ENCODE results near the gene NKX2-2.

Gene NKX2-2

DNA sequence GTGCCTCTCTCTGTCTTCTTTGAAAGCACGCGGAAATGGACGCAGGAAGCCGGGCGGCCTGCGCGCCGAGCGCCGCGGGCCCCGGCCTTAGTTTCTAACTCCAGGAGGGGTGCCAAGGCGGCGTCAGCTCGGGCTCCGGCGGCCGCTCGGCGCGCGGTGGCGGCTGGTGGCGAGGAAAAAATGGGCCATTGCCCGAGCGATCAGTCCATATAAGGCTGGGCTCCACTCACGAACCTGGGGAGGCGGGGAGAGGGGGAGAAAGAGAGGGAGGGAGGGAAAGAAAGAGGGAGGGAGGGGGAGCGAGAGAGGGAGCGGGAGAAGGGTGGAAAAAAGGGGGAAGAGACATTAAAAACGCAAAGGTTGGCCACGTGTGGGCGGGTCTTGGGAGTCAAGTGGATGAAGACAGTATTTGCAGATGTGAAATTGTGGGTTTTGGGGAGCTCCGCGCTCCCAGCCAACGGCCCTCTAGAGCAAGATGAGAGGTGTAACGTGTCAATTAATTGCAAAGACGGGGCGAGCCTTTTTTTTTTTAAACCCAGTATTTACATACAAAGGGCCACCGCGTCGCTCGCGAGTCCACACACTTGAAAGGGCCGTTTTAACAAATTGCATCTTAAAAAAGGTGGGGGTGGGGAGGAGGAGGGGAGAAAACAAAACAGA, at the start of gene NKX2-2:
Gene NKX2-2, minus strand, starts transcription at position 184 of the 660 bp plus-strand sequence. CDS start 395 bp downstream, outside the sequence.
- no peak for DNase-seq

DNA sequence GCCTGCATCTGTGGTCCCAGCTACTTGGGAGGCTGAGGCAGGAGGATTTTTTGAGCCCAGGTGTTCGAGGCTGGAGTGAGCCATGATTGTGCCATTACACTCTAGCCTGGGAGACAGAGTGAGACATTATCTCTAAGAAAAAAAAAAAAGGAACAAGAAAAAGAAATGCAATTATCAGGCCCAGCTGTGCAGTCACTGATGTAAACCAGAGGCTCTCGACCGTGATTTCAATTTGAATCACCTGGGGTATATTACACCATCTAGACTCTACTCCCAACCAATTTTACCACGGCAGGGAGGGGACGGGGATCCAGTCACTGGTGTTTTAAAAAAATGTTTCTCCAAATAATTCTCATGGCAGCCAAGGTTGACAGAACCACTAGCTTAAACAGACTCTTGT, 48.8 kb upstream of the NKX2-2 start:
- DNase-seq: no peak

DNA sequence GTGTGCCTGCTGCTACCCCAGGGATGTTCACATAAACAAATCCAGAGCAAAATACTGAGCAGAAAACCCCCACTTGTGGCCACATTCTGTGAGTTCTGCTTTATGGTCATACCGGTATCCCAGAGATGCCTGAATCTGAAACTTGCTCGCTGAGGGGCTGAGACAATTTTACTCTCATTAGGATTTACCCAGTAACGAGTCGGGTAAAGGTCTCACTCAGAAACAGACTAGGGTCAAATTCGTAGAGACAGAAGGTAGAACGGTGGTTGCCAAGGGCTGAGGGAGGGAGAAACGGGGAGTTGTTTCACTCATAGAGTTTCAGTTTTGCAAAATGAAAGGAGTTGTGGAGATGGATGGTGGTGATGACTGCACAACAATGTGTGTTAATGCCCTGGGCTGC, 45.4 kb upstream of the NKX2-2 start:
- peak; percentile 10 to 30 for DNase-seq

DNA sequence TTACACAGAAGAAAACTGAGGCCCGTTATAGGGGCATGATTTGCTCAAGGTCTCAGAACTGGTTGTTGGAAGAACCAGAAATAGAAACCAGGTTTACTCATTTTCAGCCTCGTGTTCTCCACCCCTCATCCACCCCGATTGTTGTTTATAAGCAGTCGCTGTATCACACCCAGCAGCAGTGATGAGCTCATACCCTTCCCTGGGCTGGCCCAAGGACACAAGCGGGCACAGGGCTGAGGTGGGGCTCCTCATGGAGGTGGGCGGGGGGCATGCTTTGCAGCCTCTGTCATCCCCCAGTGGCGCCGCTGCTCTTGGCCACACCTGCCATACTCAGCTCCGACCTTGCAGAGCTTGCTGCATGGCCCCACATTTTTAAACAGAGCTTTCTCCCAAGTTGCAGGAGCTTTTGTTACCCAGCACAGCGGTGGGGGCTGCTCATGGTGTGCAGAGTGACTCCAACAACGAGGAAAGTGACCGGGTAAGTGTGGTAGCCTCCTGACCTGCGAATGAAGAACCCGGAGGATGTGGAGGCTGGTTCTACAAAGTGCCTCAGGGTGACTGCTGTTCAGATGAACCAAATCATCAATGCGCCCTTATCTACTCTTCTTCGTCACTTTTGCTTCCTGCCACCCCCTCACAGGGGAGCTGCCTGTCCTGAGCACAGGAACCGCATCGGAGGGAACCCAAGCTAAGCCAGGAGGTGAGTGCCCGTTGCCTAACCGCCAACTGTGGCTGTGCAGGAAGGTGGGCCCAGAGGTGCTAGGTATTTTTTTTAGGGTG, 43.6 kb upstream of the NKX2-2 start:
- DNase-seq: peak; percentile 15 to 44

DNA sequence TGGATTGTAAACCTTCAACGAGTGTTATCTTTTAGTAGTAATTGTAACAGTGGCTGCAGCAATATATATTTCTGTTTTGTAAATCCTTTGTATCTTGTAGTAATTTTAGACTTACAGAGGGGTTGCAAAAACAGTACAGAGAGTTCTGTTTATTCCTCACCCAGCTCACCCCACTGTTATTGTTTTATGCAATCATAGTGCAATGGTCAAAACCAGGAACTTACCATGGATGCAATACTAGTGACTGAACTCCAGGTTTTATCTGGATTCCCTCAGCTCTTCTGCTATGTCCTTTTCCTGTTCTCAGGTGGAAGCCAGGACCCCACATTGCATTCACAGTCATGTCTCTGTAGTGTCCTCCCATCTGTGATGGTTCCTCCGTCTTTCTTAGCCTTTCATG, 42.5 kb upstream of the NKX2-2 start:
- no peak for DNase-seq

DNA sequence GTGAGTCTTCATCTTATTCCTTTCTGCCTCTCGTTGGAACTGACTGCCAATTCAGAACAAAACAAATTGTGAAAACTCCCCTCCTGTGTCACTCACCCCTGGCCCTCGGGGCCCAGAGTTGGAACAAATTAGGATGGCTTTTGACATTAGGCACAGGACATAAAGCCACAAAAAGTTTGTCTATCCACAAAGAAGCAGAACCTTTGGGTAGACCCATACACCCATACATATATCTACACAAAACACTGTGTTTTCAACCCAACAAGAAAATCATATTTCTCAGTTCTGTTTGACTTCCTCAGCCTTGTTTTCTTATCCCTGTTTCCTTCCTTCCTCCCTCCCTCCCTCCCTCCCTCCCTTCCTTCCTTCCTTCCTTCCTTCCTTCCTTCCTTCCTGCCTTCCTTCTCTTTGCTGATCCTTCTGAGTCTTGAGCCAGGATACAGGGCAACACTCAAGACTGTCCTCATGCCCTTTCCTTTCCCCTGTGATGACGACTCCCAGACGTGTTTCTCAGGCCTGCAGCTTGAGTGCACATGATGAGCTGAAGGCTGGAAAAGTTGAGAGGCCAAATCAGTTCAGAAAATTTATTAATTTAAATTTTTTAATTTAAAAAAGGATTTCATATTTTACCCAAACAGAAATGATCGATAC, 41.7 kb upstream of the NKX2-2 start:
- no peak for DNase-seq

DNA sequence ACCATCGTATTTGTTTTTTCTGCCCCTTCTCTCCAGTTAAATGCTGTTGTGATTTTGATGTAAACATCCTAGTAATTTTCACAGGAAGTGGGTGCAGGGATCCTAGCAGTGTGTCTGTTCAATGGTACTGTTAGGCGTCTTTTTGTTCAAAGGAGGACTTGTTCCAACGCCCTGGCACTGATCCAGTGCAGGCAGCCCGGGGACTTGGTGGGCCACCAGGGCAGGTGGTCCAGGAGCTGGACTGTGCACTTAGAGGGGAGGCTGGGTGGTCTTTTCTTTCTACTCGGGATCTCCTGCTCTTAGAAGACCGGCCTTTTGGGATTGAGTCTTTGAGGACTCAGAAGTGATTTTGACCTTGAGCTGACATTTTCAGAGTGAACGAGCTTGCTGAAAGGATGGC, 41.1 kb upstream of the NKX2-2 start:
- DNase-seq: no peak

DNA sequence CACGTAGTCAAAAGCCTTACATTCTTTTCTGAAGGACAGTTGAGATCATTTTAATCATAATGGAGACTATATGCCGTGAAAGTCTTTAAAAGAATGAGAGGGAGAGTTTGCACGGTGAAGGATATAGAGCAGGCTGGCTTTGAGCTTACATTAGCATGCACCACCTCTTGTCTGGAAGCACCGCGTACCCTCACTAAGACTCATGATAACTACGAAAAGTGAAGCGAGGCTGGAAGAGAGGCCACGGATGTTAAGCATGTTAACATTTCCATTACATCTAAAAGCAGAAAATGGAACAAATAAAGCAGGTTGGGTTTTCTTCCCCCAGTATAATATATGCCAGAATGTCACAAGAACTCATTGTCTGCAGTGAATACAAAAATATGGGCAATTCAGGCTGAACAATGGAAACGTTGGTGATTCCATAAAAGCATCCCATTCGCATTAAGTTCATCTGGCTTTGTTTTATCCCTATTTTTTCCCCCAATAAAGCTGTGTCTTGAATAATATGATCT, 40.6 kb upstream of the NKX2-2 start:
- no peak for DNase-seq

DNA sequence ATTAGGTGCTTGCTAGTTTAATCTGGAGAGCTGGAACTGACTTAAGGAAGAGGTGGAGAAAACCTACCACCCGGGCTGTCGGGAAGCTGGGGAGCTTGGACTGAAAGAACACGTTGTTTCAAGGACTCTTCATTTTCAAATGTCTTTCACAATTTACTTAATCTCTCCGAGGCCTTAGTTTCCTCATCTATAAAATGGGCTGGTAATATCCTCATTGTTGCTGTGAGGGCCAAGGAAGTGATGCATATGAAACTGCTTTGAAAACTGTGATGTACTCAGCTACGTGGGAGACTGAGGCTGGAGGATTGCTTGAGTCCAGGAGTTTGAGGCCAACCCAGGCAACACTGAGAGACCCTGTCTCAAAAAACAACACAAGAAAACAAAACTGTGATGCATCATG, 36.7 kb upstream of the NKX2-2 start:
- no peak for DNase-seq

DNA sequence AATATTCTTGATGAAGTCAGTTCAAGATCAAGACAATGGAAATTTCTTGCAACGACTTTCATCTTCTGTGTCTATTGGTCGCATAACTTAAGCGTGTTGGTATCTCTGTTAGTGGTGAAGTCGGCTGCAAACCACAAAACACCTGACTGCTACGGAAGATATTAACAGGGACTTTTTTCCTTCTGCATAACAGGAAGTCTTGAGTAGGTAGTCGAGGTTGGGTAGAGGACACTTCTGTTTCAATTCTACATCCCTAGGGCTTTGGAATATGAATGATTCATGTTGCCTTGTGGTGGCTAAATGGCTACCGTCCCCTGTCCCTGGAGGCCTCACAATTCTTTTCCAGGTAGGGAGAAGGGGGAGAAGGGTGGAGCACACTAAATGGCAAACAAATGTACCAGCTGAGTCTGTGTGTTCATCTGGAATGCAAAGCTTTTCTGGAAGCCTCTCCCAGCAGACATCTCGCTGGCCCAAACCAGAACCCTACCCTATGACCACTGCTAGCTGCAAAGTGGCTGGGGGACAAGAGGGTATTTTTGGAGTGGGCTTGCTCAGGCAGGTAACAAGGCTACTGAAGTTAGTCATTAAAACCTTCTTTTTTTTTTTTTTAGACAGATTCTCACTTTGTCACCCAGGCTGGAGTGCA, 34.6 kb upstream of the NKX2-2 start:
- peak; percentile 38 to 41 for DNase-seq

DNA sequence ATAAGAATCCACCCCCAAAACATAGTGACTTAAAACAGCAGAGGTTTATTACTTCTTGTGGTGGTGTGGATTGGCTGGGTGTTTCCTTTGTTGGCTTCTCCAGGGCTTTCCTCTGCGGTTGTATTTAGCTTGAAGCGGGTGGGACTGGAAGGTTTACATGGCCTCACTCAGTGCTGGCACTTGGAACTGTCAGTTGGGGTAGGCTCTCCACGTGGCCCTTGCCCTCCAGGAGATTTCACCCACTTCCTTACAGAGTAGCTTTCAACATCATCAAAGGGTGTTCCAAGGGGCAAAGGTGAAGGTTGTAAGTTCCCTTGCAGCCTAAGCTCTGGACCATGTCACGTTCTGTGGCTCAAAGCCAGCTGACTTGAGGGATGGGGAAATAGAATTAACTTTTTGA, 32.5 kb upstream of the NKX2-2 start:
- no peak for DNase-seq

DNA sequence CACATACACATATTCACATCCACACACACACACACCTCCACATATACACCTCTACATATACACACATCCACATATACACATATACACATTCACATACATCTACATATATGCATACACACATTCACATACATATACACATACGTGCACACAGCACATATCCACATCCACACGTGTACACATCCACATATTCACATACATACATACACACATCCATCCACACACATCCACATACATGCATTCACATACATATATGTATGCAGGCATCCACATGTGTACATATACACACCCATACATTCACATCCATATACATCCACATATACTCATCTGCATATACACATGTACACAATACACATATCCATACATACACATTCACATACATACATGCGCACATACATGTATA, 25.6 kb upstream of the NKX2-2 start:
- no peak for DNase-seq

DNA sequence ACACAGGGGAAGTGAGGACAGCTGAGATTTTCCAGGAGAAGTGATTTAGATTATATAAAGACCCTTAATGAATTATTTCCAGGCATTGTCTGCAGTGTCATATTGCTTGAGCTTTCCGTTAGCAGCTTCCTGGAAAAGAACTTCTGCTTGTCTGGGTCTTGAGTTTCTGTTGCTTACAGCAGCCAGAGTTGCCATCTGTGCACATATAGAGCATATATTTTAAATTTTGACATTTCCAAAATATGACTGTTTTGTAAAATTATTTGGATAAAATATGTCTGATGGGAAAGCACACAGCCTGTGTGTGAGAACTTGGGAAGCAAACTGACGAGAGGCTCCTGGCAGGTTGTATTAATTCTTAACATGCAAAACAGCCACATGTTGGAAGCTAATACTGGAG, 21.0 kb upstream of the NKX2-2 start:
- DNase-seq: no peak

DNA sequence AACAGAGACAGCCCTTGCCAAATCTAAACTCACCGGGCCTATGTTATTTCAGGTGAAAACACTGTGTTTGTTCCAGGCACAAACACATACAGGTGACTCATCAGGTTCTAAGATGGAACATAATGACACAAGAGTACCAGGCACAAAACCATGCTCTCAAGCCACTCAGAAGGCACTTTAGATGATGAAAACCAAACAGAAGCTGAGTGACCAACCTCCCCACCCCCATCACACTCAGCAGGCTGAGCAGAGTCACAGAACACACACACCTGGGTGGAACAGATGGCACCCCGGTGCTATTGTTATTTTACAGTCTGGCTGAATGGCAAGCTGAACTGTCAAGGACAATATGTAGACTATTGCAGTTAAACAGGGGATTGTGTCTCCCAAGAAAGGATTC, 20.6 kb upstream of the NKX2-2 start:
- DNase-seq: no peak

DNA sequence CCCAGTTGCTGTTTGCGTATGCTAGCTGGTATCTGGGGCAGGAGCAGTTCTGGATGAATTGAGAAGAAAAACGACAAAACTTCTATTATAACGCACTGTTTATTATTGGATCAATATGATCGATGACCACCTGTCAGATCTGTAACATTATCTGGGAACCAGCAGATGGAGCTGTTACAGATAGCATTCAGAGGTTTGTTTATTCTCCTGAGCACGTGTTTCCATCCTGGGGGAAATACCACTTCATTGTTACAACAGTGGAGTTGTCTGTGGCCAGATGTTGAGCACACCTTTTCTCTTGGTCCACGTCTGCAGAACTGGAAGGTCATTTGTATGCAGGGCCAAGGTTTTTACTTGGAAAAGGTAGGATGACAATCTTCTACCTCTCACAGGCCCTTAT, 16.0 kb upstream of the NKX2-2 start:
- no peak for DNase-seq

DNA sequence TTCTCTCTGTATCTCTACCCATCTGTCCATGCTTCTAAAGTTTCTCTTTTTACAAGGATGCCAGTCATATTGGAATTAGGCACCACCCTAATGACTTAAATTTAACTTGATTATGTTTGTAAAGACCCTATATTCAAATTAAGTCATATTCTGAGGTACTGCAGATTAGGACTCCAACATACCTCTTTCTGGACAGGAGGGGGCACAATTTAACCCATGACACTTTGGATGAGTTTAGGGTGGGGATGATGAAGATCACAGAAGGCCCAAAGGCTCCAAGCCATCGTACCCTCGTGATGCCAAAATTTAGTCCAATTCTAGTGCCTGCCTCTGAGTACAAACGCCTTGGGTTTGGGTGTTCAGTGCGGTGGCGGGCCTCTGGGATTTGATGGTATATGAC, 15.0 kb upstream of the NKX2-2 start:
- no peak for DNase-seq

DNA sequence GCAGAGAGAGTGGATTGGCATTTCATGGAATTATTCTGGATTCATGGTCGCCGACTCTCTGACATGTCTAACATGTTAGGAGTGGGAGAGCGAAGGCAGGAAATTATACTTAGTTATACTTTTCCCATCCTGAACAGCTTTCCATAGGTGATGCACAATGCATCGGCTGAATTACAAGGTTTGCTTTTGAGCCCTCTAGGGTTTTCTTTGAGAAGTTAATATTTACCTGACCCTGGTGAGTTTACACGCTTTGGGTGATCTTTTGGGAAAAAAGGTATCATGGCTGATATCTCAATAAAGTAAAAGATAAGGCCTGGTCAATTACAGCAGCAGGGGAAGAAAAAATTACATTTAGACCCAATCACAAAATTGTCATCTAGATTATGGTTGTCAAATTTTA, 14.0 kb upstream of the NKX2-2 start:
- no peak for DNase-seq

DNA sequence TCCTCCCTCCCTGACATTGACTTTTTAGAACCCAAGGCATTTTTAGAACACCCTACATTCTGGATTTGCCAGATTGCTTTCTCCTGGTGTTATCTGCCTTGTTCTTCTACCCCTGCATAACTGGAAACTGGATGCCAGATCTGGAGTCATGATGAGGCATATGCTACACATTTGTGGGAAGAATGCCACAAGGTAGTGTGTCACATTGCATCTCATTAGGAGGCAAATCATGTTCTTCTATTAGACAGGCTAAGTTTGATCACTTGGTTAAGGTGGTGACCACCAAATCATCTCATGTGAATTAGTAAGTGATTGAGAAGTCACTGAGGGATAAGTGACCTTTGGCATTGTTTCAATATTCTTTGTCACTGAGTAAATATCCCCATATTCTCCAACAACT, 12.9 kb upstream of the NKX2-2 start:
- DNase-seq: no peak

DNA sequence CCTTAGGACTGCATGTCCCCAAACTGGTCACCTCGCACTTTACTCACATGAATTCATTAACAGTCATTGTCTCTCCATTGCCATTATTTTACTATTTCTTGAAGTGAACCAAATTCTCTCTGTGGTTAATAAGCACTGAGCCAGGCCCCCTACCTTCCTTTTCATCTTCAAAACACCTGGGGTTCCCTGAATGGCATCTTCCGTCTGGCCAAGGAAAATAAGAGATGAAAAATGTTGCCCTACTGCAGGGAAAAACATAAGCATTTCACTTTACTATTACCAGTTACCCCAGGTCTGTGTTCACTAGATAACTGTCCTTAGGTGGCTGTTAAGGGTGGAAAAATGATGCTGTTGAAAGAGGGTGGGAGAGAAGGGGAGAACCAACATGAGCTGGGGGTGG, 10.0 kb upstream of the NKX2-2 start:
- DNase-seq: no peak

DNA sequence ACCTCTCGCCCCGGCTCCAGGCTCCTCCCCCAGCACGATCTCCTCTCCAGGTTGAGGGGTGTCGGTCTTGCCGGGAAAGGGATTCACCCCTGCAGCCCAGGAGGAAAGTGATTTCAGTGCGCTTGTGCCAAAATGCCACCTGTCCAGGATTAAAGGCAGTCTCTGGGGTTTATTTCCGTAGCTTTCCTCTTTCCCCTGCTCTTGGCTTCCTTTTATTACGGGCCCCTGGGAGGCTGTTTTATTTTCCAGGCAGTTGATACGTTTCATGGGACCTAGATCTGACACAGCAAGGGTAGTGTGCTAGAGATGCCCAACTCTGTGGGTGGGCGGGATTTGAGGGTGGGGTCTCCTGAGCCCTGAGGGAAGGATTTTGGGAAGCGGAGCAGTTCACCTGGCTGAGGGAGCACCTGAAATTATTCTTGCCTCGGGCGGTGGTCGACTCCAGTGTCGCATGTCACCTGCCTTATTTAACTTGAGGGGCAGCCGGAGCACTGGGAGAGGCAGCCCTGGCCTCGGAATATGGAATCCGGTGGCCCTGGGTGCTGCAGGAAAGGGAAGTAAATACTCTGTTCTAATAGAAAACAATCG, 9.5 kb upstream of the NKX2-2 start:
- no peak for DNase-seq

DNA sequence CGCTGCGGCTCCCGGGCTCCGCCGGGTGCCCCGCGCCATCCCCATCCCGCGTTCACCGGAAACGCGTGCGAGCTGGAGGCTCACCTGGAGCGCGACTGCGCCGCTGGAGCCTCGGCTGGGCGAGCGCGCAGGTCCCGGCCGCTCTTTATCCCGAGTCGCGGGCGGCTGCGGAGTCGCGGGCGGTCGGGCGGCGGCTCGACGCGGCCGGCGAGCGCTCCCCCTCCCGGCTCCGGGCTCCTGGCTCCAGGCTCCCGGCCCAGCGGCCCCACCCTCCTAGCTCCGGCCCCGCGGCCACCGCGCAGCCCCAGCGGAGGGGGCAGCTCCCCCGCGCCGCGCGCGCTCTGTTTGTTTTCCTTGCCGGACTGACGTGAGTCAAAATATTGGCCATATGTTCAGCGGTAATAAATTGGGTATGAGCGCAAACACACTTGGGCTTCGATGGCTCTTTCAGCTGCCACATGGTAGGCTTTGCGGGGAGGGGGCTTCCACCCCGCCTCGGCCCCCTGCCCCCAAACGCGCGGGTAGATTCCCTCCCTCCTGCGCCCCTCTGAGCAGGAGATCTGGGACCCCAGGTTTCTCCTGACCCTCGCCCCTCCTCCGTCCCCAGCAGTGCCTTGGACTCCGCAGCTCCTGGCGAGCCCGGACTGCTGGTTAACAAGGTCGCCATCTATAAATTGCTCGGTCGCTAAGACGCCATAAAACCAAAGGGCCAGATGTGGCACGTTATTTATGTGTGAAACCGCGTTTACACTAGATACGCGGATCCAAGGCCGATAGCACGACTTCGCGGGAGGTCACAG, 8.8 kb upstream of the NKX2-2 start:
- no peak for DNase-seq
